Right lobe of liver (tissue), 4 donors: ENCODE measurements around the gene MSX1.

Experiments
- POLR2A ChIP-seq: fragments of 450-650 bp; IDR thresholded peaks from one replicate; pipeline ENCODE4 v1.6.1; 2017; ENCODE audit warnings: antibody characterized with exemption, mild to moderate bottlenecking
- TF ChIP-seq, protein P1 (sequence below), 4 donors: fragments of 200-600 bp in 3 of 4; fragments of 450-650 bp in 1 of 4; IDR thresholded peaks; one replicate each; pipeline versions ENCODE4 v1.5.1 to v1.8.0; 2016 to 2022; ENCODE audit warnings: antibody characterized with exemption in 4 of 4, mild to moderate bottlenecking in 2 of 4
- donor health status: DM: no; HTN: no; CAD: no.
- donor health status: DM: no; HTN: no; CAD: no.
- donor health status: DM: no; HTN: yes; CAD: no.

DNA sequence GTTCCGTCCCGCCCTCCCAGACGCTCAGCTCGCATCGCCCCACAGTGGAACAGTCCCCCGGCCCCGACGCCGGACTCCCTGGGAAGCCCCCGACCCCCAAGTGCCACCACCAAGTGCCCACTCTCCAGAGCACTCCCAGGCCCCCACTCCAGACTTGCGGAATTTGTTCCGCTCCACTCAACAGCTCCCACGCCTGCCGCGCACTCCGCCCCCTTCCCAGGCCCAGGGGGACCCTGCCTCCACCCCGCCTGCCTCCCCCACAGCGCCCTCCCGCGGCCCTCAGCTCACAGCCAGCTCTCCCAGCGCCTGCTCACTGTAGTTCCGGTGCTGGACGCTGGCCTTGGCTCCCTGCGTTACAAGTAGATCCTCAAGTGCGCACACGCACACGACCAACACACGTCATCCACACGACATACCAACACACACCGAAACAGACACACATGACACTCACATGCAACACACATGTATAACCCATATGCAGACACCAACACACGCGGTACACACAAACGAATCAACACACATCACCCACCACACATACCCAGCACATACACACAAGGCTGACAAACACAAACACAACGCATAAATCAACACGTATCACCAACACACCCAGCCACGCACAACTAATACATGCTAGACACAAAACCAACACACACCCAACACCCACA is 8.0 kb downstream of the MSX1 start:
- TF ChIP-seq, protein P1, sequence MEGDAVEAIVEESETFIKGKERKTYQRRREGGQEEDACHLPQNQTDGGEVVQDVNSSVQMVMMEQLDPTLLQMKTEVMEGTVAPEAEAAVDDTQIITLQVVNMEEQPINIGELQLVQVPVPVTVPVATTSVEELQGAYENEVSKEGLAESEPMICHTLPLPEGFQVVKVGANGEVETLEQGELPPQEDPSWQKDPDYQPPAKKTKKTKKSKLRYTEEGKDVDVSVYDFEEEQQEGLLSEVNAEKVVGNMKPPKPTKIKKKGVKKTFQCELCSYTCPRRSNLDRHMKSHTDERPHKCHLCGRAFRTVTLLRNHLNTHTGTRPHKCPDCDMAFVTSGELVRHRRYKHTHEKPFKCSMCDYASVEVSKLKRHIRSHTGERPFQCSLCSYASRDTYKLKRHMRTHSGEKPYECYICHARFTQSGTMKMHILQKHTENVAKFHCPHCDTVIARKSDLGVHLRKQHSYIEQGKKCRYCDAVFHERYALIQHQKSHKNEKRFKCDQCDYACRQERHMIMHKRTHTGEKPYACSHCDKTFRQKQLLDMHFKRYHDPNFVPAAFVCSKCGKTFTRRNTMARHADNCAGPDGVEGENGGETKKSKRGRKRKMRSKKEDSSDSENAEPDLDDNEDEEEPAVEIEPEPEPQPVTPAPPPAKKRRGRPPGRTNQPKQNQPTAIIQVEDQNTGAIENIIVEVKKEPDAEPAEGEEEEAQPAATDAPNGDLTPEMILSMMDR (IDR thresholded peaks at IDR 0.05) = no peak
- no peak for TF ChIP-seq POLR2A
